ENCODE results near the gene SERPINE3. TPM values are rescaled to one million over a fixed set of nuclear protein-coding genes. Genes with fewer than 3 reads are reported as not detected.

Gene SERPINE3
- total RNA-seq, 1 experiment from 2014 or later: not detected

DNA sequence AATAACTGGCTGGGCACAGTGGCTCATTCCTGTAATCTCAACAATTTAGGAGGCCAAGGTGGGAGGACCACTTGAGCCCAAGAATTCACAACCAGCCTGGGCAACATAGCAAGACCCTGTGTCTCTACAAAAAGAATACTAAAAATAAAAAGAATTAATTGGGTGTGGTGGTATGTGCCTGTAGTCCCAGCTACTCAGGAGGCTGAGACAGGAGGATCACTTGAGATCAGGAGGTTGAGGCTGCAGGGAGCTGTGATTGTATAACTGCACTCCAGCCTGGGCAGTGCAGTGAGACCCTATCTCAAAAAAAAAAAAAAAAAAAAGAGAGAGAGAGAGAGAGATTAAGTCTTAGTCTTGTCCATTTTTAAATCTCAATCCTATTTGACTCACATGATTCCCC is 35.6 kb upstream of the SERPINE3 start:
- POLR2A ChIA-PET (ENCODE audit: unreplicated experiment): no interaction called here
- Histone ChIP-seq H3K4me2 (no peak overlapping the region), H3K9me3 (ENCODE audit: insufficient read depth, low read depth) (no peaks in the 10 kb centered on the region), H2AFZ (no peak overlapping the region), H3K4me3 (no peak overlapping the region), H3K79me2 (ENCODE audit: low read depth) (no peaks in the 10 kb centered on the region), H4K20me1 (ENCODE audit: insufficient read depth) (no peaks in the 10 kb centered on the region), H3F3A (ENCODE audit: insufficient read depth, low read depth) (no peaks in the 10 kb centered on the region), H3K27me3 (ENCODE audit: insufficient read depth, low read depth) (peaks cover 29% of the 10 kb centered on the region), H3K4me1 (replicated peaks; ENCODE audit: insufficient read depth) (no peaks in the 10 kb centered on the region), H3K9me2 (ENCODE audit: insufficient read depth) (no peaks in the 10 kb centered on the region), H3K27ac (no peak overlapping the region), H3K36me3 (ENCODE audit: low read depth) (no peaks in the 10 kb centered on the region)
- DNase-seq: no peak
- CTCF ChIA-PET: no interaction called here
- no peak for TF ChIP-seq CTCF (conservative IDR thresholded peaks at IDR 0.05)
- TF ChIP-seq EZH2 (IDR thresholded peaks at IDR 0.05; ENCODE audit: low read depth): no peak
- no TSS peak for BruUV-seq (replicated peaks)
- intact Hi-C loops (cut with micrococcal nuclease; ENCODE audit: unreplicated experiment): no loop called here

DNA sequence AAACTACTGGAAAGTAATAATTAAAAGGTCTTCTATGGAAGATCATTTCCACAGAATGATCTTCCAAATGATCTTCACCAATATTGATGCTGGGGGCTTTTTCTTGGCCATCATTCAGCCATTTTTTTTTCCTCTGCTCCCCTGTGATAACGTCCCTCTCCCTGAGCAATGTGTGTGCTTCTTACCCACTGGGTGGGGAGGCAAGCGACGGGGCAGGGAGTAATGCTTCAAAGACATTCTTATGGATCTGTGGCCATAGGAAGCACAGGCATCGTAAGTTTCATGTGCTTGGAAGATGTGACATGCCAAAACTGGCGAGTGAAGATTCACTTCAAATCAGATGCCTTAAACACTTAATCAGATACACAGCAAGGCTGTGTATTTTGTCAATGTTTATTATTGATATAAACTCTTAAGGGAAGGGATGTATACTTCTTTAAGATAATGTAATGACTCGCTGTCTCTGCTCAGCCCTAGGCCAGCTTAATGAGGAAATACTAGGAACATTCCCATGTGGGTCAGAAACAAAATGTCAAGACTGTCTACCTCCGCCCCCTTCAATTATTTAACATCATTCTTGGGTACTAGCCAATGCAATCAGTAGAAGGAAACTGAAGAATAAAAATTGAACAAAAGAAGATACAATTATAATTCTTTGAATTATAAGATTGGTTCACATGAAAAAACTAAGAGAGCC is 34.1 kb upstream of the SERPINE3 start:
- Histone ChIP-seq H3K79me2 (ENCODE audit: low read depth) (no peaks in the 10 kb centered on the region), H4K20me1 (ENCODE audit: insufficient read depth) (no peaks in the 10 kb centered on the region), H3K36me3 (ENCODE audit: low read depth) (no peaks in the 10 kb centered on the region), H3K4me3 (no peak overlapping the region), H3F3A (ENCODE audit: insufficient read depth, low read depth) (no peaks in the 10 kb centered on the region), H3K4me2 (no peak overlapping the region), H3K27ac (no peak overlapping the region), H3K9me2 (ENCODE audit: insufficient read depth) (no peaks in the 10 kb centered on the region), H2AFZ (no peak overlapping the region), H3K9me3 (ENCODE audit: insufficient read depth, low read depth) (no peaks in the 10 kb centered on the region), H3K4me1 (replicated peaks; ENCODE audit: insufficient read depth) (no peaks in the 10 kb centered on the region), H3K27me3 (ENCODE audit: insufficient read depth, low read depth) (peaks cover 16% of the 10 kb centered on the region)
- BruUV-seq (replicated peaks): no TSS peak
- intact Hi-C loops (cut with micrococcal nuclease; ENCODE audit: unreplicated experiment): no loop called here
- ChIA-PET POLR2A (ENCODE audit: unreplicated experiment) (no interaction called here), CTCF (no interaction called here)
- no peak for DNase-seq
- TF ChIP-seq CTCF (conservative IDR thresholded peaks at IDR 0.05): no peak
- TF ChIP-seq EZH2 (IDR thresholded peaks at IDR 0.05; ENCODE audit: low read depth): no peak

GRCh38 chr13:51308781-51309180 is 30.7 kb upstream of the SERPINE3 start:
- no peaks in the 10 kb centered on the region for H3K9me3 ChIP-seq (ENCODE audit: insufficient read depth, low read depth)
- H3K9me2 ChIP-seq (ENCODE audit: insufficient read depth): no peaks in the 10 kb centered on the region
- H3K27me3 ChIP-seq (ENCODE audit: insufficient read depth, low read depth): peaks cover 33% of the 10 kb centered on the region
- BruUV-seq (replicated peaks): no TSS peak
- no peaks in the 10 kb centered on the region for H4K20me1 ChIP-seq (ENCODE audit: insufficient read depth)
- no peak for DNase-seq
- POLR2A ChIA-PET (ENCODE audit: unreplicated experiment): interaction anchor here (0.6 kb wide), 1 partner anchor 250 kb away, joined by 8 read pairs; no protein-coding TSS in a partner anchor
- no peak for TF ChIP-seq EZH2 (IDR thresholded peaks at IDR 0.05; ENCODE audit: low read depth)
- no peak for TF ChIP-seq CTCF (conservative IDR thresholded peaks at IDR 0.05)
- H3K27ac ChIP-seq: no peak overlapping the region
- intact Hi-C loops (cut with micrococcal nuclease; ENCODE audit: unreplicated experiment): no loop called here
- no peak overlapping the region for H3K4me3 ChIP-seq
- no peaks in the 10 kb centered on the region for H3K36me3 ChIP-seq (ENCODE audit: low read depth)
- no peaks in the 10 kb centered on the region for H3K79me2 ChIP-seq (ENCODE audit: low read depth)
- H3K4me2 ChIP-seq: no peak overlapping the region
- H2AFZ ChIP-seq: no peak overlapping the region
- H3K4me1 ChIP-seq (replicated peaks; ENCODE audit: insufficient read depth): no peaks in the 10 kb centered on the region
- H3F3A ChIP-seq (ENCODE audit: insufficient read depth, low read depth): no peaks in the 10 kb centered on the region
- CTCF ChIA-PET: no interaction called here

All from PC-9 (cell line).